HG02884 (cell line): ENCODE measurements around the gene PTMA.
"Not testable (repeated sequence)": the region's sequence is repeated elsewhere in the genome, so short reads cannot be mapped to it uniquely, and the experiment has no call there.

Experiments
- ATAC-seq: cut with Tn5 transposase; IDR thresholded peaks from one replicate; pipeline ENCODE4 v1.9.1; 2021; ENCODE audit warnings: mild to moderate bottlenecking, moderate library complexity; ENCODE audit not compliant: unreplicated experiment

Gene PTMA

DNA sequence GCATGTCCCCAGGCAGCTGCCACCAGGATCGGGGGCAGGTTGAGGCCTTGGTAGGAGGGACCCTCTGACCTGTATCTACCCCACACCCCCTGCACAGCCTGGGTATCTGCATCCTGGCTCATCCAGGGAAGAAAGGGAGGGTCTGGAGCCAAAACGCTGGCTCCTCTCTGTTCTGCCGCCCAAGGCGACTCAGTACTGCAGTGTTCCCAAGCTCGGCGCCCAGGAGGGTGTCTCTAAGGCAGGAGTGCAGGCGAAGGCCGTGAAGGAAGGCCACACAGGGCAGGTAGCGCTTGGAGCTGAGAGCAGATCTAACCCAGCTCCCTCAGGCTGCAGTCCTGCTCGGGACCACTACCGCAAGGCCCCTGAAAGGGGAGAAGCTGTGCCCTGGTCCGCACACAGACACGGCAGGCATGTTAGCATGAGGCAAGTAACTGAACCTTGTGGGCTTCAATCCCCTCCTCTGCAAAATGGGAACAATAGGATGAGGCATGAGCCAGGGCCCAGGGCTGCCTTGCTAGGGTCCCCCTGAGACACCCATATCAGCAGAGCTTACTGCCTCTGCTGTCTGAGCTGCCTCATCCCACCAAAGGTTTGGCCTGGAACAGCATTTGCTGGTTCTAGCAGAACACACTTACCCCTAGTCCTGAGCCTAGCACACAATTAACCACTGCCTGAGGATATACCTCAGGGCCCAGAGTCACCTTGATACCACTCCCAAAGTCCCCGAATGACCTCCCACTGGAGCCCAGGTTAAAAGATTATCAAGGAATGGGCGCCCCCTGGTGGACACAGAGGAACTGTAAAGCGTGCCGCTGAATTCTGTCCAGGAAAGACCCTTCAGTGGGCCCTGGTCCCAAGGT is 6.5 kb downstream of the PTMA start:
- no peak for ATAC-seq

DNA sequence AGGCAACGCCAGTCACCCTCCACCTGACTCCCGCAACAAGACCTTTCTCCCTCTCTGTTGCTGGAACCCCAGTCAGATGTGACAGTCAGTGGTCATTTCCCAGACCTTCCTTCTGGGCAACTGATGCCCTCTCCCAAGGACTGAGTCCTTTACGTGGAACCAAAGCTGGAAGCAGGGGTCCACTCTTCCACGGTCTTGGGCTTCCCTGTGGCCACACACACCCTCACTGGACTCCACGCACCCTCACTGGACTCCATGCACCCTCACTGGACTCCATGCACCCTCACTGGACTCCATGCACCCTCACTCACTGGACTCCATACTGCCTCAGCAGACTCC is 7.1 kb downstream of the PTMA start:
- no peak for ATAC-seq

DNA sequence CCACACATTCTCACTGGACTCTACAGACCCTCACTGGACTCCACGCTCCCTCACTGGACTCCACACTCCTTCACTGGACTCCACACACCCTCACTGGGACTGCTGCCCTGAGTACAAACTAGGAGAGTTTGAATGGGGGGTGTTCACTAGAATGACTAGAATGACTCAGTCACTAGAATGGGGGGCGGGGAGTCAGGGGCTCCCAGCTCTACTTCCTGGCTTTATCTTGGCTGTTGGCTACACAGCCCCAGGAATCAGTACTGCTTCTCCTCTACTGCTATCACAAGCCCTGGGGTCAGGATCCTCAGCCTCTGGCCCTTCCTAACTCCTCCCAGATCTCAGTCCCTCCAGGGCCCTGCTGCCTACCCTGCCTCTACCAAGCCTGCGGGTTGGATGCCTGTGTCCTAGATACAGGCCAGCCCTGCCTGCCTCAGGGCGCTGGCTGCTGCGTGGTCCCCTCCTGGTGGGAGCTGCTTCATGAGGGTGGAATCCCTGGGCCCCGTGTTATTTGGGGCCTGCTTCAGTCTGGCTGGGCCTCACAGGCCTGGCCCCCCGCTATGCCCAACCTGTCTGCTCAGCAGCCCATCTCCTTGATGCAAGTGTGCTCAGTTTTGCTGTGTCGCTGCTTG is 7.8 kb downstream of the PTMA start:
- ATAC-seq, result no peak

DNA sequence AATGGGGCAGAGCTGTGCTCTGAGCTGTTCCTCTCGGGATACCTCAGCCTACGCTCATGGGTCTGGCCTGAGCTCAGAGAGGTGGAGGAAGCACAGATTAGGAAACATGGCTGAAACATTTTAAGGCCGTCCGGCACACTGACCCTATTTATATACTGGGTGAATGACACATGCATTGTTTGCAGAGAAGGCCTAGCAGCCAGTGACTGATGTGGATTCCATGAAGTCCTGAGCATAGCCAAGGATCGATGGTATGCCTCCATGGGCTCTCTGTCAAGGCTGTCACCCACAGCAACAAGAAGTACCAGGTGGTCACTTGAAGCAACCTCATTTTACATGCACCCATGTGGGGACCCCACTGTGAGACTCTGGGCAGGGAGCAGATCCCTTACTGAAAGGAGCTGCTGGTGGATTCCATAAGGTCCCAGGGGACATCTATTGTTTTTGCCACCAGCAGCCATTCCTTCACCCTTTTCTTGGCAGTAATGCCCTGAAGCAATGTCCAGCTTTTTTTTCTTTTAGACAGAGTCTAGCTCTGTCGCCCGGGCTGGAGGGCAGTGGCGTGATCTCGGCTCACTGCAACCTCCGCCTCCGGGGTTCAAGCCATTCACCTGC is 8.4 kb downstream of the PTMA start:
- ATAC-seq, result no peak

GRCh38 chr2:231717281-231718171 is 9.2 kb downstream of the PTMA start:
- peak; percentile 26 for ATAC-seq

- no peak for ATAC-seq
Observed at GRCh38 chr2:231718799-231719198, 10.5 kb downstream of the PTMA start.

DNA sequence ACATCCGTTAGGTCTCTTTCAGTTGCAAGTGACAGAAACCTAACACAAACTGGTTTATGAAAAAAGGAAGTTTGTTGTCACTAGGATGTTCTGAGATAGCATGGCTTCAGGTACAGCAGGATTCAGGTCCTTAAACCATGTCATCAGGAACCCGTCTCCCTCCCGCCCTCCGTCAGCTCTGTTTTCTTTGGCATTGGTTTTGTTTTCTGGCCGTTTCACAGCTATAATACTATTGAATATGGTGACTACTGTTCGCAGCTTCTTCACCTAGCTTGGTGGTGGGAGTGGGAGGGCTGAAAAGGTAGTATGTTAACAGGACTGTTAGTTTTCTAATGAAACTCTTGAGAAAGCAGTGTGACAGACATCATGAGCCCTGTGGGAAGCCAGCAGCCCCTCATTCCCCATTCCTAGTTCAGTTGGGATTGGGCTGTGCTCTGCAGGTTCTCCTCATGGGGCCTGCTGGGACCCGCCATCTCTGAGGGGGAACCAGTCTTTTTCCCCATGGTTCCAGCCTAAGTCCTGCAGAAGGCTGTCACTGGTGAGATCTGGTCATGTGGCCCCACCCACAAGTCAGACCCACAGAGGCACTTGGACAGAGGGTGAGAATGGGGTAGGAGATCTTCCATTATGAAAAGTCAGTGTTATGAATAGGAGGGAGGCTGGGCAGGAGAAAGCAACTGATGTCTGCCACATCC is 12.1 kb downstream of the PTMA start:
- ATAC-seq, result no peak

DNA sequence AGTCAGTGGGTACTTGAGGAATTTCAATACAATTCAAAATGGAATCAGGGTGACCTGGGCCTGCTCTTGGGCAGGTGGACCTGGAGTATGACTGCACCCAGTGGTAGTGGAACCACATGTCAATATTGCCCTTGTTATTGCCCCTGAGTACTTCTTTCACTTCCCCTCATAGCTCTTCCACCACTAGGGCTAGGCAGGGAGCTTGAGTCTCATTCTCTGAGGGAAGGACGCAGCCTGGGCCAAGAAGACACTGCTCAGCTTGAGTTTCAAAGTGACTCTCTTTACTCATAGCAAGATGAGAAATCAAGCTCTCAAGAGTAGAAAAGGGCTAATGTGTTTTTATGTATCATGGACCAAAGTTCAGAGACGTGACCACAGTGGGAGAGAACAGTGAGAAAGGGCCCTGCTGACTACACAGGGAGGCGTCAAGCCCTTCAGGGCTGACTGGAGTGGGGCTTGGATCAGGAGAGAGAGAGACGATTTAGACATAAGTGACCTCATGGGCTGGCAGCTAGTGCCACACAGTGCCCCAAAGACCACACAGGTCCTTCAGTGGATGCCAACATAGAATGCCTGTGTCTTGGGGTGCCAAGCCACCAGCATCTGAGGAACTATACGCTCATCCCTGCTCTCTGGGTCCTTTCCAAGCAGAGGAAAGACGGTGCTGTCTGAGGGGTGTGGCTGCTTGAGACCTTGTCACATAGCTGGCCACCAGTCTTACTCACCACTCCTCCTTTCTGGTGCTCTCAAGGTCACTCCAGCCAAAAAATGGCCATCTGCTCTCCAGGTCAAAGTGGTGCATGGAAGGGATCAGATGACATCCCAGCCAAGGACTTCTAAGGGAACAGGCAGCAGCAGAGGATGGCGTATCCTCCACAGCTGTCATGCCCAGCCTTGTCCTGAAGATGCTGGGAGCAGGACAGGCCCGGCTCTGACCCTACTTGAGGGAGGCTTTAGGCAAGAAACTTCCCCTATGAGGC is 13.0 kb downstream of the PTMA start:
- peak; percentile 72 for ATAC-seq

DNA sequence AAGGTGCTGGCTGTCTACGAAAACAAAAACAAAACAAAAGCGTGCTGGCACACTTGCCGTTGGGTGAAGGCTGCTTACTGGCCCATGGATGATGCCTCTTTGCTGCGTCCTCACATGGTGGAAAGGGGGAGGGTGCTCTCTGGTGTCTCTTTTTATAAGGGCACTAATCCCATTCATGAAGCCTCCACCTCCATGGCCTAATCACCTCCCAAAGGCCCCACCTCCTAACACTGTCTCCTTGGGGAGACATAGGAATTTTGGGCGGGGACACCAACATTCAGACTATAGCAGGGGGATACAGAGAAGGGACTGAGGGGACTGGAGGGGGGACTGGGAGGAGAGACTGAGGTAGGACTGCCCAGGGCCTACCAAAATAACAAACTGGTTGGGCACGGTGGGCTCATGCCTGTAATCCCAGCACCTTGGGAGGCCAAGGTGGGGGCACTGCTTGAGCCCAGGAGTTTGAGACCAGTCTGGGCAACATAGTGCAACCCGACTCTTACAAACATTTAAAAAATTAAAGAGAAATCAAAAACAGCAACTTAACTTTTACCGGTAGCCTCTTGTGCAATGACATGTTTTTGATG is 14.5 kb downstream of the PTMA start:
- ATAC-seq, result no peak

DNA sequence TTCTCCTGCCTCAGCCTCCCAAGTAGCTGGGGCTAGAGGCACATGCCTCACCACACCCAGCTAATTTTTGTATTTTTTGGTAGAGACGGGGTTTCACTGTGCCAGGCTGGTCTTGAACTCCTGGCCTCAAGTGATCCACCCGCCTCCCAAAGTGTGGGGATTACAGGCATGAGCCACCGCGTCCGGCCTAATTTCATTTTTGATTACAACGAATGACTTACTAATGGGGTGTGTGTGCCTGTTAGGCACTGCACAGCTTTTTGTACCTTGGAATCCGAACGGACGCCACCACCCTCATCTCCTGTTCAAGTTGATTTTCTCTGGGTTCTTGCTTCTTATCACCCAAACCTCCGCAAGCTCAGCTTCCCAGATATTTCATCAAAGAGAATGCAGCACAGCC is 17.2 kb downstream of the PTMA start:
- no peak for ATAC-seq

DNA sequence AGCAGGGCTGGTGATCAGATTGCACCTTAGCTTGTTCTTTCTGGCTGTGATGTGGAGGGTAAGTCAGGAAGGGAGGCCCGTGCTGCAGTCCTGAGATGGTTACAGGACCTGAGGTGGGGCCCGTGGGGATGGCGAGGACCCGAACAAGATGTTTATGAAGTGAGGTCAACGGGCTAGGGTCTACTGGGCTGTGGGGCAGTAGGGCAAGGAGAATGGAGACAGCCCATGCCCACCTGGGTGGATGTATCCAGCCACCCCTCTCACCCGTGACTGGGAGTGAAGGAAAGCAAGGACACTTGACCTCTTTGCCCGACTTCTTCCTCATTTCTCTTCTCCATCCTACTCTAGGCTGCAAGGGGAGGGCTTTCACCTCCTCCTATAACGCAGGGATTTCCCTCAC is 18.0 kb downstream of the PTMA start:
- ATAC-seq, result no peak

DNA sequence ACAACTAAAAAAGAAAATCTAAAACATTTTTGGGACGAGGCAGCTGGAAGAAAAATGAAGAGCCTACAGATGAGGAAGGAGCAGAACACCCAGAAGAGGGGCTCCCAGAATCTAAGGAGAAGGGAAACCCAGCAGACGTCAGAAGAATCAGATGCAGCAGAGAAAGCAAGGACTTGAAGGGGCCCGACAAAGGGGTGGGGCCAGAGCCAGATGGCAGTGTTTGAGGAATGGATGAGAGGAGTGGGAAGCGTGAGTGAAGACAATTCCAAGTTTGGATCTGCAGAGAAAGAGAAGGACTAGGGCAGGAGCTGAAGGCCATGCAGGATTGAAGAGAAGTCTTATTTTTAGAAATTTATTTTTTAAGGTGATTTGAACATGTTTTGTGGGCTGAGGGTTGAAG is 19.3 kb downstream of the PTMA start:
- no peak for ATAC-seq

DNA sequence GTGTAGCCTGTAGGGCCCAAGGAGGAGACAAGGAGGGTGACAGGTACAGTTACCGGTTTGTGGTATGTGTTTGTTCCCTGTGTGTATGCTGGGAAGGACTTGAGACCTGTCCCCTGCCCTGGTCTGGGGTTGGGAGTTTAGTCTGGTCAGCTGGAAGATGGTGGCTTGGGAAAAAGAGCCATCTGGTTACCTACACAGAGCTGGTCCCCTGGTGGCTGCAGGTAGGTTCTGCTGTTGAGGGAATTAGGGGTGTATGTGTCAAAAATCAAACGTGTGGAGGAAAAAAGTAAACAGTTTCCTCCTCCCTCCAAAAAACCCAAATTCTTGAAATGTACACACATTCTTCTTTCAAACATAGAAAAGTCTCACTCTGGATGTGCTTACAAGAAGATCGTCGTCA is 24.3 kb downstream of the PTMA start:
- no peak for ATAC-seq

DNA sequence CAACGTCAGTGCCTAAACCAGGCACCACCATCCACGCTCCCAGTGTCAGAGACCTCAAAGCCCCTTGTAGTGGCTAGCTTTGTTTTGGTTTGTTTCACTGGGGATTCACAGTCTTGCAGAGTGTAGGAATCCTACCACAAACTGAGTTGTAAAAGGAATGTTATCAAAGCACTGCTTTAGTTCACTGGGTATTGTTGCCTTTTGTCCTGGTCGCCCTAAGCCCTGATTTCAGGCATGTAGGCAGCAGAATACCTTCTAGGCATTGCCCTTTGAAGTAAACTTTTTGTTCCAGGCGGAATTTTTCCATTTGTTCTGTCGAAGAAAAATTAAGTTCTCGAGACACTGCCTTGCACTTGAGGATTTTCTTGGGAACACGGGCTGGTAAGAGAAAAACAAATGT is 29.4 kb downstream of the PTMA start:
- ATAC-seq, result no peak

DNA sequence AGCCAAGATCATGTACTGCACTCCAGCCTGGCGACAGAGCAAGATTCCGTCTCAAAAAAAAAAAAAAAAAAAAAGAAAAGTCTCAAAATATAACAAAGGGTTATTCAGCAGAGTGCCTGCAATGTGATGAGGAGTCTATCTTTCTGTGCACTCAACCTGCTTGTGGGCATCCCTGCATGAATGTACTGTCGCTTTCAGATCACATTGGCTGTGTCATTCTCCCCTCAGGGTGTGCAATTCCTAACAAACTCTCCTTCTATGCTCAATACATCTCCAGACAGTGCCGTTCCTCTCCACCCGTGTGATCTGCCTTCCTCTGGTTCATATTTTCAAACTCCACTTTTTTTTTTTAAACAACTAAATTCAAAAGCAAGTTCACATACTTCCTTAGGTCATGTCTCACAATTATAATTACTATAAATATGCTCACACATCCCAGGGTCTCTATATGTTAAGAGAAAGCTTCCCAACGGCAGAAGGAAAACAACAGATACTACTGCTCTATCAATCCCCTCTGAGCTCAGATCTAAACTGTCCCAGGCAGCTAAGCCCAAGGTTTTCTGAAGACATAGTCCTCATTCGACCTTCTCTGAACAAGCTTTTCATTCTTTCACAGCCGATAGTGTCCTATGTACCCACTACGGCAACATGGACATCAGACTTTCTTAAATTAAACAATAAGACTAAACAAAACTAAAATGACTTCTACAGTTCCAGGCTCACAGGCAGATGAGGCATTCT is 35.2 kb downstream of the PTMA start:
- no peak for ATAC-seq

- no peak for ATAC-seq
Observed at GRCh38 chr2:231745303-231746038, 37.1 kb downstream of the PTMA start.

DNA sequence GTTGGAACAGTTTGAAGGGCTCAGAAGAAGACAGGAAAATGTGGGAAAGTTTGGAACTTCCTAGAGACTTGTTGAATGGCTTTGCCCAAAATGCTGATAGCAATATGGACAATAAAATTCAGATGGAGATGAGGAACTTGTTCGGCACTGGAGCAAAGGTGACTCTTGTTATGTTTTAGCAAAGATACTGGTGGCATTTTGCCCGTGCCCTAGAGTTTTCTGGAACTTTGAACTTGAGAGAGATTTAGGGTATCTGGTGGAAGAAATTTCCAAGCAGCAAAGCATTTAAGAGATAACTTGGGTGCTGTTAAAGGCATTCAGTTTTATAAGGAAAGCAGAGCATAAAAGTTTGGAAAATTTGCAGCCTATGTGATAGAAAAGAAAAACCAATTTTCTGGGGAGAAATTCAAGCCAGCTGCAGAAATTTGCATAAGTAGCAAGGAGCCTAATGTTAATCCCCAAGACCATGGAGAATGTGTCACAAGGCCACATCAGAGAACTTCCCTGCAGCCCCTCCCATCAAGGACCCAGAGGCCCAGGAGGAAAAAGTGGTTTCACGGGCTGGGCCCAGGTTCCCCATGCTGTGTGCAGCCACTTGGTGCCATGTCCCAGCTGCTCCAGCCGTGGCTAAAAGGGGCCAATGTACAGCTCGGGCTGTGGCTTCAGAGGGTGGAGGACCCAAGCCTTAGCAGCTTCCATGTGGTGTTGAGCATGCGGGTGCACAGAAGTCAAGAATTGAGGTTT is 40.0 kb downstream of the PTMA start:
- not testable (repeated sequence) for ATAC-seq
